ENCODE measurements around the gene ZDHHC11B.
"Not testable (repeated sequence)": the region's sequence is repeated elsewhere in the genome, so short reads cannot be mapped to it uniquely, and the experiment has no call there.

ZDHHC11B gene

GRCh38 chr5:683551-684481 is 100.7 kb downstream of the ZDHHC11B start:
- DNase-seq, result no peak

GRCh38 chr5:682651-683358 is 101.7 kb downstream of the ZDHHC11B start:
- not testable (repeated sequence) for DNase-seq

- not testable (repeated sequence) for DNase-seq
Observed at GRCh38 chr5:682216-682615, 102.3 kb downstream of the ZDHHC11B start.

DNA sequence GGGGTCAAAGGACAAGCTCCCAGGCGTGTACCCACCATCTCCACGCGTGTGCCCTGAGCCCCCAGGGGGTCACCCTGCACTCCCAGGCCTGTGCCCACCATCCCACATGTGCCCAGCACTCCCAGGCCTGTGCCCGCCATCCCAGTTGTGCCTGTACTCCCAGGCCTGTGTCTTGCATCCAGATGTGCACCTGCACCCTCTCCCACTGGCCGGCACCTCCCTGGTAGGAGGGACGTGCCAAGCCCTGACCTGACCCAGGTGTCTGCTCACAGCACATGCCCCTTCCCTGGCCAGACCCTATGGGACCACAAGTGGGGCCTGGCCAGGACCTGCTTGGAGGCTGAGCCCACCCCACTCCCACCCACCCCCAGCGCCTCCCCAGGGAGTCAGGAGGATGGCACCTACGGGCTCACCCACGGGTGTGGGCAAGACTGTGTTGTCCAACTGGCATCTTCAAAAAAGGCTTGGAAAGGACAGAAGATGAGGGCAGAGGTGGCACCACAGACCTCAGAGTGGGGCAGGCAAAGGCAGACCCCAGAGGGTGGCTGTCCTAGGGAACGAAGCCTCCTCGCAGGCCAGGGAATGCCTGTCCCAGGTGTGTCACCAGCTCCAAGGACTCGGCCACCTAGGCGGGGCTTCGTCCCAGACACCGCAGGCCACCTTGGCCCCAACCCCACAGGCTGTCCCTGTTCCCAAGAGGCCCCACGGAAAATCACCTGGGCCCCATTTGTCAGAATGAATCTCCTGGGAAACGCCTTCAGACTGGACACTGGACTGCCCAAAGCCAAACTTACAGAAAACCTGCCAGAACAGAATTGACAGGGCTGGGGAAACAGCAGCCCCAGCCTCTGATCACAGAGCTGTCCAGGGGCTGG is 103.0 kb downstream of the ZDHHC11B start:
- DNase-seq, result not testable (repeated sequence)

DNA sequence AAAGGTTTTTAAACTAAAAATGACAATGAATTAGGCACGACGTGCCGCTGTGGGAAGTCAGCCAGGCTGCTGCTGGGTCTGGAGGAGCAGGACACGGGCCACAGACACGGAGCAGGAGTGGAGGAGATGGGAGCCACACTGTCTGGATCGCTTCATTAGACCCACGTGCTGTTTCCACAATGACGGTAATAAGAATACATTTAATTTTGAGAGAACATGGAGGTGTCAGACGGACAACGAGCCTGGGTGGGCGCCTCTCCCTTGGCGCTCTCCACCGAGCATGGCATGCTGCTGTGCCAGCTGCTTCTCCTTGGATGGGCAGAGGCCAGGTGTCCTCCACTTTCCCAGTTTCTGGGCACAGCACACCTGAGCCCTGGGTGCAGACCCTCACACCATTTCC is 103.7 kb downstream of the ZDHHC11B start:
- not testable (repeated sequence) for DNase-seq

DNA sequence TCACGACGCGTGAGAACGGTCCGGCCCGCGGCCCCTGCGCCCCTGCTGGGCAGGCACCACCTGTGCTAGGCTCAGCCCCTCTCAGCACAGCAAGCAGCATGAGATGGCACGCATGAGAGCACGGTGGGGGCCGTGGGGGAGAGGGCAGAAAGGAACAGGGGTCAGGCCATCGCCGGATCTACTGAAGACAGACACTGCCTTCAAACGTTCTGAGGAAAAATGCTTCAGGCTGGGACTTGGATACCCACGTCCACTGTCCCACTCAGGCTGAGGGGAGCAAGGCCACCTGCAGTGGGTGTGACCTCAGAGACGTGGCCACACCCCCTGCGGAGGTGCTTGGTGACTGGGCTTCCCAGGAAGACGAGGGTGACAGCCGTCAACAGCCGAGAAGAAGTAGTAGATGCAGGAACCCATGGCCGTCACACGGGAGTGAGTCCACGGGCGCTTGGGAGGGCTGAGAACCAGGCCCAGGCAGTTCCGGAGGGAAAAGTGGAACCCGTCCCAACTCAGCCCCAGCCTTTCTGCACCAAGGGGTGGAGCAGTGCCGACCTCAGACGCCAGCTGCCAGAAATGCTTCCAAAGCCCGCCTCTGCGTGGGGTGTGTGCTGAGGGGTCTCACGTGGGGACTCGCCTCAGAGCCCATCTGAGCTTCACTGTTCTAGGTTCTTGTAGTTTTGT is 104.3 kb downstream of the ZDHHC11B start:
- not testable (repeated sequence) for DNase-seq

GRCh38 chr5:679166-679895 is 105.2 kb downstream of the ZDHHC11B start:
- DNase-seq, result not testable (repeated sequence)

- DNase-seq, result not testable (repeated sequence)
Observed at GRCh38 chr5:678521-678920, 106.0 kb downstream of the ZDHHC11B start.

DNA sequence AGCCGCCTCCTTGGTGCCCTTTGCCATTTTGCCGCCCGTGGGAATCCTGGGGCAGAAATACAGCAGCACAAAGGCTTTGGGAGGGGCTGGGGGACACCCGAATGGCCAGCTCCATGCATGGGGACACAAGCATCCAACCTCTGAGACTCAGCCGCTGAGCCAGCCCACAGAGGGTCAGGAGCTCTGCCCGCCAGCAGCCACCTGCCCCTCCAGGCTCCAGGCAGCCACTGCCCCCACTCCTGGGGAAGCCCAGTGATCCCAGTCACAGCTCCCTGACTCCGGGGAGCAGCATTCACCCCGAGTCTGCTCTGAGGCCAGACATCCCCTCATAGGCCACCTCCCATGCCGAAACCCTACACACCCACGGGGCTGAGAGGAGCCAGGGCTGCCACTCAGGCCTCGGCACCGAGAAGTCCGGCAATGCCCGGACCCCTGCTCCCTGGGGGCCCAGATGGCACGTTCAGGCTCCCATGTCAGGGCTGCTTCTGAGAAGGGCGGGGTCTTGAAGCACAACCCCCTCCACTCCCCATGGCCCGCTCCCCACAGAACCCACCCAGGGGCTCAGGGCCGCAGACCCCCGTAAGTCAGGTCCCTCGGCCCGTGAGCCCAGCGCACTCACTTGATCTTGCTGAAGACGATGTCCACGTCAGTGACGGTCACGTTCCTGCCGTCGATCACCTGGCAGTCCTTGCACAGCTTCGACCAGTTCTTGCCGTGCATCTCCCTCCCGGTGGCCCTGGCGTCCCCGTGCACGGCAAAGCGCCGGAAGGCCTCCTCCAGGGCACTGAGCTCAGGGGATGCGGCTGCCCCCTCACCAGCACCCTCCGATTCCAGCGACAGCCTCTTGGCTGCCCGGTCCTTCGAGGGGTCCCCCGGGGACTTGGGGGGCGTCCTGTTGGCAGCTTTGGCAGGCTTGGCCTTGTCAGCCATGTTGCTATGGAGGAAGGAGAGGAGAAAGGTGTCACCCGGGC is 107.1 kb downstream of the ZDHHC11B start:
- DNase-seq, result no peak

- no peak for DNase-seq
Observed at GRCh38 chr5:676699-677076, 107.8 kb downstream of the ZDHHC11B start.

DNA sequence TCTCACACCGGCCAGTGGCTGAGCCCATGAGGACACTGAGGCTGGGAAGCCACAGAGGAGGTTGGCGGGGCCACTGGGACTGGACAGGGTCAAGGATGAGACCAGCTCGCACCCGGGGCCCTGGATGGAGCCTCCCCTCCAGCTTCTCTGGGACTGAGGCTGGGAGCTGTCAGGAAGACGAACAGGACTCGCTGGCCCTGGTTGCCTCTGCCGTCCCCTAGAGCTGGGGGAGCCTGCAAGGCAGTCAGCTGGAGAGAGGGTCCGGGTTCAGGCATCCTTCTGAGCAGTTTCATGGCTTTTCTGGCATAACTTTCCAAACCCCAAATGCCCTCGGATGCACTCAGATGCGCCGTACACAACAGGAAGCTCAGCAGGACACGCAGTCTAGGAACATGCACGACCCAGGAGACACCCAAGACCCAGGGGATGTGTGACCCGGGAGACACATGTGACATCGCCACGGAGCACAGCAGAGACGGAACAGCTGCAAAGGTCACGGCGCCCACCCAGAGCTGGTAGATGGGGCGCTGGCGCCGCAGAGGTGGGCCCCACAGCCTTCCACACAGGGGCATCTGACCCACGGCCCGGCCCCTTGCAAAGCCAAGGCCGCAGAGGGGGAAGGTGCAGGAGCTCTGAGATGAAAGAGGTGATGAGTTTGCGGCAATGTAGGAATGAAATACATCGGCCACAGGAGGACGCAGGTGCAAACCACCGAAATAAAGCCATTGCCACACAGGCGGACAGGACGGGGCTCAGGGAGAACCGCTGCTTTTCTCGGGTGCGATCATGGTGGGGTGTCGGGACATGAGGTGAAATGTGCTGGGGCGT is 108.4 kb downstream of the ZDHHC11B start:
- DNase-seq, result no peak

DNA sequence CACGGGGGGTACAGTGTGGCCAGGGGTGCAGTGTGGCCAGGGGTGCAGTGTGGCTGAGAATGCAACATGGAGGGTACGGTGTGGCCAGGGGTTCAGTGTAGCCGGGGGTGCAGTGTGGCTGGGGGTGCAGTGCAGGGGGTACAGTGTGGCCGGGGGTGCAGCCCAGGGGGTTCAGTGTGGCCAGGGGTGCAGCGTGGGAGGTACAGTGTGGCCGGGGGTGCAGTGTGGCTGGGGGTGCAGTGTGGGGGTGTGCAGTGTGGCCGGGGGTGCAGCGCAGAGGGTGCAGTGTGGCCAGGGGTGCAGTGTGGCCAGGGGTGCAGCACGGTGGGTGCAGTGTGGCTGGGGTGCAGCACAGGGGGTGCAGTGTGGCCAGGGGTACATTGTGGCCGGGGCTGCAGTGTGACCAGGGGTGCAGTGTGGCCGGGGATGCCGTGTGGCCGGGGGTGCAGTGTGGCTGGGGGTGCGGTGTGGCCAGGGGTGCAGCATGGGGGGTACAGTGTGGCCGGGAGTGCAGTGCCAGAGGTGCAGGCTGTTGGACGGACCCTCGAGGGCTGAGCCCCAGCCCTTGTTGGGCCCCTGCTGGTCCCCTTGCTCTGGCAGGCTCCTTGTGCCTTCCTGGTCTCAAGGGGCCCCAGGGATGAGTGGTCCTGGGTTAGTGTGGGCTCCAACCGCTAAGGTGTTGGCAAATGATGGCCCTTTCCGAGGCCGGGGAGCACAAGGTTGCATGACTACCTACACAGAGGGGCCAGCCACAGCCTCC is 109.2 kb downstream of the ZDHHC11B start:
- DNase-seq, result no peak

DNA sequence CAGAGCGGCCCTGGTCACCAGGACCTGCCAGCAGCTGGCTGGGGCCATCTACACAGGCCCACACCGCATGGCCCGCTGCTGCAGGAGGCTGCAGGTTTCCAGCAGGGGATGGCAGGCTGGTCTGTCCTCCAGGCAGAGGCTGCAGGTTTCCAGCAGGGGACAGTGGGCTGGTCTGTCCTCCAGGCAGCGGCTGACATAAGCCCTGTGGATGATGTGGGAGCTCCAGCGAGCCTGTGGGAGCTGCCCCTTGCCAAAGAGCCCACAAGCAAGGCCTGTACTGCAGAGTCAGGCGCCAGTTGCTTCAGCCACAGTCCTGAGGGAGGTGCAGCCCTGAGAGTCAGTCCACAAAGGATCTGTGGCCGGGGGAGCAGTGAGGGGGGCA is 109.9 kb downstream of the ZDHHC11B start:
- no peak for DNase-seq

DNA sequence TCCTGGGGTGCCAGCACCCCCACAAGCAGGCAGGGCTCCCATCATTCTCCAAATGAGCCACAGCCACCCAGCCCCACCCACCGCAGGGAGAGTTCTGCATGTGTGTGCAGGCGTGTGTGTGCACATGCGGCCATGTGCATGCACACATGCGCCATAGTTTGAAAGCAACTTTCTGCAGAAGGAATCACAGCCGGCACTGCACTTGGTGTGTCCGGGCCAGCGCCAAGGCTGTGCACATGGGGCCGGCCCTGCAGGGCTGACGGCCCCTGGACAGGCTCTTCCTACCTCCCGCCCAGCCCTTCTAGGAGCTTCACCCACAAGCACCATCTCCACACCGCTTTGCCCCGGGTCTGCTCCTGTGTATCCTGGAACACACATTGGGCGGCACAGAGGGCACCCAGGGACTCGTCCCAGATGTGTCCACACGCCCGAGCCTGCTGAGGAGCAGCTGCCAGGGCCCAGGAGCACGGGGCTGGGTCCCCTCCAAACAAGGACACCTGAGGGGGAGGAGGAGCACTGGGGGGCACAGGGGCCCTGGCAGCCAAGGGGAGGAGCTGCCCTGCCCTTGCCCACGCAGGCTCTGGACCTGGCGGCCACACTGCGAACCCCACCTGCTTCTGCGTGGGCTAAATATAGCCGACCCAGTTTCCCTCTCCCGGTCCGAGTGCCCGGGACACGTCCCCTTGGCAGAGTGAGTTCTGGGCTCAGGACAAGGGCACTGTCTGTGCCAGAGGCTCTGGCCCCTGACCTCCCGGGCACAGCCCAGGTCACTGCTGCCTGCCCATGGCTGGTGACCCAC is 110.5 kb downstream of the ZDHHC11B start:
- DNase-seq, result no peak

- DNase-seq, result no peak
Observed at GRCh38 chr5:673161-673830, 111.2 kb downstream of the ZDHHC11B start.

DNA sequence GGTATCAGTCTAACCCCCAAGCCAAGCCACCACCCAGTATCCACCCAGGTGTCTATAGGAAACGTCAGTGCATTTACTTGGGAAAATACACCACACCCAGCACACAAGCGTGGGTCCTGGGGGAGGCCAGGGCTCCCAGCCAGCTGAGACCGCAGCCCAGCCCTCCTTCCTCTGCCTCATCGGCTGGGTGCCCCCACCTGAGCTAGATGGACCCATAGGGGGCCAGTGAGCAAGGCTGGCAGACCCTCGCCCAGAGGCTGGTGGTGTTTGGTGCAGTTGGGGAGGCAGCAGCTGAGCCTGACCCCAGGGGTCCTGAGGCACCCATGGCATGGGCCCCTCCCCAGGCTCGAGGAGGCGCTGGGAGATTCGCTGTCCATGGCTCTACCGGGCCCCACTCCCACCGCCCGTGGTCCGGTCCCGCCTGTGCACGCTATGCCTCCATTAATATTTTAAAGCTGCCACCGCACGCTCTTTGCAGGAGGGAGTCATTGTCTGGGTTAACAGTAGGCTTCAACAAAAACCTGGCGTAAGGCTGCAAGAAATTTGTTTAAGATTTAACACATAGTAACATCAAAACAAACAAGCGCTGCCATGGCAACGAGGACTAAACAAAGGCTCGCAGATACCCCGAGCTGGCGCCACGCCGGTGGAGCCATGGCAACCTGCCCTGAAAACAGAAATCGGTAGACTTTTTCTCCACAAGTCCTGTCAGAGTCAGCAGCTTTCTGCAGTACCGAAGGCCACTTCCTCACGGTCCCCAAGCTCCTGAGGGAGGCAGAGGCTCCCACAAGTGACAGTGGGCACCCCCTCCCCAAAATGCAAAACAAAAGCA is 112.0 kb downstream of the ZDHHC11B start:
- DNase-seq, result peak; percentile 96
